BJ (cell line): ENCODE measurements around the gene RHOF. TPM values are rescaled to one million over a fixed set of nuclear protein-coding genes. Genes with fewer than 3 reads are reported as not detected.
A peak's percentile ranks its signal among the peaks of the same experiment; 100 is the strongest.

Source experiments
- CTCF ChIA-PET: fragments of 350-600 bp; formaldehyde crosslinking; extraction: SDS; loops from one replicate; lab custom pipeline; 2021; ENCODE audit warnings: antibody characterized with exemption, inconsistent platforms; lab: Yijun Ruan, JAX
- POLR2A ChIA-PET: fragments of 300-600 bp; sonication (Branson Sonifier 250); formaldehyde crosslinking; extraction: SDS; loops from one replicate; lab custom pipeline; 2021; ENCODE audit warnings: antibody characterized with exemption; lab: Charles Lee
- DNase-seq: peaks from one replicate; pipeline ENCODE4 v3.0.0-alpha.2; 2011; ENCODE audit warnings: low read depth
- H3K27me3 ChIP-seq: 2 replicates; pipeline ENCODE4 v1.6.0; 2011; ENCODE audit warnings: low read length; ENCODE audit not compliant: control insufficient read depth, insufficient read depth
- H3K36me3 ChIP-seq: 2 replicates; pipeline ENCODE4 v1.5.1; 2011; ENCODE audit warnings: low read length; ENCODE audit not compliant: control insufficient read depth, insufficient read depth
- H3K4me3 ChIP-seq: 2 replicates; pipeline ENCODE4 v1.5.1; 2011; ENCODE audit warnings: low read depth, mild to moderate bottlenecking, control low read depth, low read length
- polyA minus RNA-seq: library from RNA; depleted of rRNA, polyadenylated mRNA; stranded (reverse); fragments of >200 nt; gene quantifications from 2 replicates; pipeline ENCODE4 v1.2.3, GENCODE V29; 2011; rRNA and poly(A)+ RNA removed
- polyA plus RNA-seq: library from polyadenylated mRNA; depleted of rRNA; stranded (reverse); fragments of >200 nt; gene quantifications from 2 replicates; pipeline ENCODE4 v1.2.3, GENCODE V29; 2011; rRNA removed
- TF ChIP-seq, protein P1 (sequence below): IDR thresholded peaks from 2 replicates; pipeline ENCODE4 v1.5.1; 2011; ENCODE audit warnings: low read depth, mild to moderate bottlenecking, control low read depth, inconsistent platforms, low read length, moderate library complexity; ENCODE audit not compliant: insufficient read depth

The RHOF gene, protein sequence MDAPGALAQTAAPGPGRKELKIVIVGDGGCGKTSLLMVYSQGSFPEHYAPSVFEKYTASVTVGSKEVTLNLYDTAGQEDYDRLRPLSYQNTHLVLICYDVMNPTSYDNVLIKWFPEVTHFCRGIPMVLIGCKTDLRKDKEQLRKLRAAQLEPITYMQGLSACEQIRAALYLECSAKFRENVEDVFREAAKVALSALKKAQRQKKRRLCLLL
- polyA plus RNA-seq (2.7 and 3.0 TPM in 2 replicates), polyA minus RNA-seq (7.6 and 8.2 TPM in 2 replicates)

GRCh38 chr12:121793440-121793837 is at the start of gene RHOF:
TSS of gene RHOF (minus strand) at chr12:121793688. CDS start at chr12:121793633, 55 bp downstream.
- Histone ChIP-seq H3K4me3 (peak within 1 kb of the TSS; percentile 47), H3K27me3 (no peaks in the 10 kb centered on the region), H3K36me3 (peaks cover 6% of the 10 kb centered on the region)
- ChIA-PET CTCF (interaction anchor here (0.9 to 14.8 kb wide), 35 partner anchors 14 to 318 kb away, joined by 3 to 467 read pairs (median 10); partner anchors contain the start of genes PSMD9, SETD1B and TMEM120B), POLR2A (no interaction called here)
- no peak for DNase-seq
- TF ChIP-seq, protein P1, sequence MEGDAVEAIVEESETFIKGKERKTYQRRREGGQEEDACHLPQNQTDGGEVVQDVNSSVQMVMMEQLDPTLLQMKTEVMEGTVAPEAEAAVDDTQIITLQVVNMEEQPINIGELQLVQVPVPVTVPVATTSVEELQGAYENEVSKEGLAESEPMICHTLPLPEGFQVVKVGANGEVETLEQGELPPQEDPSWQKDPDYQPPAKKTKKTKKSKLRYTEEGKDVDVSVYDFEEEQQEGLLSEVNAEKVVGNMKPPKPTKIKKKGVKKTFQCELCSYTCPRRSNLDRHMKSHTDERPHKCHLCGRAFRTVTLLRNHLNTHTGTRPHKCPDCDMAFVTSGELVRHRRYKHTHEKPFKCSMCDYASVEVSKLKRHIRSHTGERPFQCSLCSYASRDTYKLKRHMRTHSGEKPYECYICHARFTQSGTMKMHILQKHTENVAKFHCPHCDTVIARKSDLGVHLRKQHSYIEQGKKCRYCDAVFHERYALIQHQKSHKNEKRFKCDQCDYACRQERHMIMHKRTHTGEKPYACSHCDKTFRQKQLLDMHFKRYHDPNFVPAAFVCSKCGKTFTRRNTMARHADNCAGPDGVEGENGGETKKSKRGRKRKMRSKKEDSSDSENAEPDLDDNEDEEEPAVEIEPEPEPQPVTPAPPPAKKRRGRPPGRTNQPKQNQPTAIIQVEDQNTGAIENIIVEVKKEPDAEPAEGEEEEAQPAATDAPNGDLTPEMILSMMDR: no peak

GRCh38 chr12:121839993-121840761 is 46.7 kb upstream of the RHOF start:
- peak overlapping the region; percentile 59 for H3K4me3 ChIP-seq
- POLR2A ChIA-PET: no interaction called here
- DNase-seq: no peak
- TF ChIP-seq, protein P1: no peak
- CTCF ChIA-PET: interaction anchor here (0.6 to 6.6 kb wide), 3 partner anchors 29 to 49 kb away, joined by 3 to 27 read pairs (median 5); partner anchors contain the start of gene RHOF
- no peaks in the 10 kb centered on the region; the same call in 1 of the 2 replicates for H3K36me3 ChIP-seq
- H3K27me3 ChIP-seq: no peaks in the 10 kb centered on the region

- Histone ChIP-seq H3K36me3 (no peaks in the 10 kb centered on the region; the same call in 1 of the 2 replicates), H3K27me3 (no peaks in the 10 kb centered on the region), H3K4me3 (peak overlapping the region; percentile 59)
- POLR2A ChIA-PET: interaction anchor here (1.0 kb wide), 1 partner anchor 36 kb away, joined by 4 read pairs; no protein-coding TSS in a partner anchor
- CTCF ChIA-PET: interaction anchor here (0.6 to 6.6 kb wide), 3 partner anchors 12 to 50 kb away, joined by 5 to 27 read pairs (median 14); partner anchors contain the start of gene RHOF
- DNase-seq: peak; percentile 81
- TF ChIP-seq, protein P1: peak; percentile 65
Observed at GRCh38 chr12:121839106-121839992, 45.9 kb upstream of the RHOF start.

DNA sequence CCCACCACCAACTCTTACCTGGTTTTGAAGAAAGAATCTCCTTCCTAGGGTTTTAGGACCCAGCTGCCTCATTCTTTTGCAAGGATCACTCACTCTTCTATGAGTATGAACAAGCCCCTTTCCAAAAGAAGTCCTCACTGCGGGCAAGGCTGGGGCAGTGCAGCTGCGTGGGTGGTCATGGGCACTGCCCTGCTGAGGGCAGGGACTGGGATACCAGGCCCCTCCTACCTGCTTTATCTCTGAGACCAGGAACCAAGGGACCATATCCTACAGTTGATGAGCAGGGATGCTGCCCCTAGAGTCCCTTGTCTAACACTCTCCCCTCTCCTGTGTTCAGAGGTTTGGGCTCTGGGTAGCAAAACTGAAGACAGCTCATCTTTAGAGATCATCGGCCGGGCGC is 44.6 kb upstream of the RHOF start:
- DNase-seq: no peak
- POLR2A ChIA-PET: no interaction called here
- CTCF ChIA-PET: interaction anchor here (0.7 to 6.6 kb wide), 3 partner anchors 11 to 44 kb away, joined by 3 to 27 read pairs (median 14); partner anchors contain the start of gene RHOF
- TF ChIP-seq, protein P1: no peak
- Histone ChIP-seq H3K4me3 (no peak overlapping the region), H3K36me3 (no peaks in the 10 kb centered on the region; the same call in 1 of the 2 replicates), H3K27me3 (no peaks in the 10 kb centered on the region)
